Gastroesophageal sphincter (tissue), 3 donors: ENCODE measurements around the gene MYH11.
"Not testable (repeated sequence)": the region's sequence is repeated elsewhere in the genome, so short reads cannot be mapped to it uniquely, and the experiment has no call there.

Experiments used
- CTCF ChIP-seq, 4 experiments: fragments of 200-600 bp in 2 of 4; fragments of 450-650 bp in 2 of 4; sonication (generic) in 1 of 4; IDR thresholded peaks; one replicate each; pipeline ENCODE4 v1.5.1; 2017 to 2019; ENCODE audit warnings: antibody characterized with exemption in 4 of 4, mild to moderate bottlenecking in 2 of 4, moderate library complexity in 2 of 4
- EP300 ChIP-seq: sonication (generic); formaldehyde crosslinking; IDR thresholded peaks from one replicate; pipeline ENCODE4 v1.6.1; 2017; ENCODE audit warnings: antibody characterized with exemption, mild to moderate bottlenecking
- POLR2A ChIP-seq, 2 donors: fragments of 450-650 bp; IDR thresholded peaks; one replicate each; pipeline ENCODE4 v1.6.1; 2017; ENCODE audit warnings: antibody characterized with exemption in 2 of 2, mild to moderate bottlenecking in 2 of 2, moderate library complexity in 1 of 2
- POLR2AphosphoS5 ChIP-seq: sonication (generic); formaldehyde crosslinking; IDR thresholded peaks from one replicate; pipeline ENCODE4 v1.6.1; 2017; ENCODE audit warnings: antibody characterized with exemption

- not testable (repeated sequence) for TF ChIP-seq CTCF (IDR thresholded peaks at IDR 0.05); POLR2A (IDR thresholded peaks at IDR 0.05); EP300; POLR2AphosphoS5
Observed at GRCh38 chr16:15727697-15728096, 129.1 kb downstream of the MYH11 start.
